ENCODE results near the gene GHSR.

DNA sequence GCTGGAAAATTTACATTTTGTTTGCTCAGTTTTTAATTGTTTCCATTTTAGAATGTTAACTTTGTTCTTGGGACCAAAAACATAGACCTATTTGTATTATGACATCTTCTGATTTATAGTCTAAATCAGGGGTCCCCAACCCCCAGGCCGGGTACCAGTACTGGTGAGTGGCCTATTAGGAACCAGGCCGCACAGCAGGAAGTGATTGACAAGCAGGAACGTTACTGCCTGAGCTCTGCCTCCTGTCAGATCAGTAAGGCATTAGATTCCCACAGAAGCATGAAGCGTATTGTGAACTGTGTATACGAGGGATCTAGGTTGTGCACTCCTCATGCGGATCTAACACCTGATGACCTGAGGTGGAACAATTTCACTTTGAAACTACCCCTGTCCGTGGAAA is 51.9 kb downstream of the GHSR start:
- TF ChIP-seq, protein P1, sequence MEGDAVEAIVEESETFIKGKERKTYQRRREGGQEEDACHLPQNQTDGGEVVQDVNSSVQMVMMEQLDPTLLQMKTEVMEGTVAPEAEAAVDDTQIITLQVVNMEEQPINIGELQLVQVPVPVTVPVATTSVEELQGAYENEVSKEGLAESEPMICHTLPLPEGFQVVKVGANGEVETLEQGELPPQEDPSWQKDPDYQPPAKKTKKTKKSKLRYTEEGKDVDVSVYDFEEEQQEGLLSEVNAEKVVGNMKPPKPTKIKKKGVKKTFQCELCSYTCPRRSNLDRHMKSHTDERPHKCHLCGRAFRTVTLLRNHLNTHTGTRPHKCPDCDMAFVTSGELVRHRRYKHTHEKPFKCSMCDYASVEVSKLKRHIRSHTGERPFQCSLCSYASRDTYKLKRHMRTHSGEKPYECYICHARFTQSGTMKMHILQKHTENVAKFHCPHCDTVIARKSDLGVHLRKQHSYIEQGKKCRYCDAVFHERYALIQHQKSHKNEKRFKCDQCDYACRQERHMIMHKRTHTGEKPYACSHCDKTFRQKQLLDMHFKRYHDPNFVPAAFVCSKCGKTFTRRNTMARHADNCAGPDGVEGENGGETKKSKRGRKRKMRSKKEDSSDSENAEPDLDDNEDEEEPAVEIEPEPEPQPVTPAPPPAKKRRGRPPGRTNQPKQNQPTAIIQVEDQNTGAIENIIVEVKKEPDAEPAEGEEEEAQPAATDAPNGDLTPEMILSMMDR (conservative IDR thresholded peaks at IDR 0.05; ENCODE audit: low read depth, low read length), result no peak
- TF ChIP-seq POLR2A (IDR thresholded peaks at IDR 0.05; ENCODE audit: low read depth, low read length), result no peak
- no peak for TF ChIP-seq SMC3 (IDR thresholded peaks at IDR 0.05; ENCODE audit: low read depth, low read length)
- no peak for TF ChIP-seq RAD21 (IDR thresholded peaks at IDR 0.05; ENCODE audit: low read length)
- TF ChIP-seq FOS (IDR thresholded peaks at IDR 0.05; ENCODE audit: low read depth, low read length), result no peak
- TF ChIP-seq MXI1 (IDR thresholded peaks at IDR 0.05; ENCODE audit: borderline replicate concordance, low read depth, low read length), result no peak
